Liver (tissue), 9 donors: ENCODE results near the gene ST6GALNAC4. TPM values are rescaled to one million over a fixed set of nuclear protein-coding genes. Genes with fewer than 3 reads are reported as not detected.

Experiments
- DNase-seq: peaks from one replicate; pipeline ENCODE4 v3.0.0-alpha.2; 2017; ENCODE audit warnings: low spot score
- H3K27ac ChIP-seq, 2 donors: one replicate each; pipeline ENCODE4 v1.7.0; 2013; ENCODE audit warnings: inconsistent platforms in 2 of 2, low read length in 2 of 2, control low read depth in 1 of 2, low read depth in 1 of 2, mild to moderate bottlenecking in 1 of 2
- H3K27me3 ChIP-seq, 4 donors: one replicate each; pipeline versions ENCODE4 v1.6.1 to v1.7.0; 2013; ENCODE audit warnings: low read length in 3 of 4, inconsistent platforms in 1 of 4, mild to moderate bottlenecking in 1 of 4, moderate library complexity in 1 of 4; ENCODE audit not compliant: control insufficient read depth in 4 of 4, insufficient read depth in 4 of 4
- H3K36me3 ChIP-seq, 4 donors: one replicate each; pipeline versions ENCODE4 v1.6.1 to v1.7.0; 2013; ENCODE audit warnings: low read length in 3 of 4, mild to moderate bottlenecking in 3 of 4, low read depth in 1 of 4, moderate library complexity in 1 of 4; ENCODE audit not compliant: control insufficient read depth in 4 of 4, insufficient read depth in 3 of 4
- H3K4me1 ChIP-seq, 4 donors: one replicate each; pipeline versions ENCODE4 v1.6.1 to v1.7.0; 2013; ENCODE audit warnings: low read length in 3 of 4, mild to moderate bottlenecking in 3 of 4, moderate library complexity in 1 of 4; ENCODE audit not compliant: control insufficient read depth in 4 of 4, insufficient read depth in 4 of 4
- H3K4me3 ChIP-seq, 3 donors: one replicate each; pipeline versions ENCODE4 v1.6.1 to v1.7.0; 2013; ENCODE audit warnings: low read length in 3 of 3, control low read depth in 1 of 3, low read depth in 1 of 3, mild to moderate bottlenecking in 1 of 3
- H3K9ac ChIP-seq, 2 donors: one replicate each; pipeline ENCODE4 v1.7.0; 2013; ENCODE audit warnings: low read length in 2 of 2, mild to moderate bottlenecking in 2 of 2, moderate library complexity in 2 of 2, control low read depth in 1 of 2, low read depth in 1 of 2
- H3K9me3 ChIP-seq, 4 donors: one replicate each; pipeline versions ENCODE4 v1.6.1 to v1.7.0; 2013; ENCODE audit warnings: low read length in 3 of 4; ENCODE audit not compliant: control insufficient read depth in 4 of 4
- FOXA1 ChIP-seq: IDR thresholded peaks from 2 replicates; pipeline ENCODE4 v1.6.1; 2016; ENCODE audit warnings: antibody characterized with exemption
- FOXA2 ChIP-seq: IDR thresholded peaks from 2 replicates; pipeline ENCODE4 v1.6.1; 2016; ENCODE audit warnings: antibody characterized with exemption
- GABPA ChIP-seq, 2 donors: IDR thresholded peaks in 1 of 2; conservative IDR thresholded peaks in 1 of 2; 2 replicates each; pipeline ENCODE4 v1.6.1; 2016; ENCODE audit warnings: antibody characterized with exemption in 2 of 2, mild to moderate bottlenecking in 1 of 2, moderate library complexity in 1 of 2
- HNF4A ChIP-seq, 2 donors: conservative IDR thresholded peaks; 2 replicates each; pipeline ENCODE4 v1.6.1; 2016; ENCODE audit warnings: antibody characterized with exemption in 2 of 2, mild to moderate bottlenecking in 2 of 2
- HNF4G ChIP-seq: IDR thresholded peaks from 2 replicates; pipeline ENCODE4 v1.6.1; 2016; ENCODE audit warnings: antibody characterized with exemption
- NR2F2 ChIP-seq: IDR thresholded peaks from 2 replicates; pipeline ENCODE4 v1.6.1; 2016; ENCODE audit warnings: antibody characterized with exemption
- REST ChIP-seq: IDR thresholded peaks from 2 replicates; pipeline ENCODE4 v1.6.1; 2016; ENCODE audit warnings: antibody characterized with exemption, mild to moderate bottlenecking
- RXRA ChIP-seq, 2 donors: IDR thresholded peaks; 2 replicates each; pipeline ENCODE4 v1.6.1; 2017 to 2018; ENCODE audit warnings: antibody characterized with exemption in 2 of 2, mild to moderate bottlenecking in 1 of 2
- TAF1 ChIP-seq: conservative IDR thresholded peaks from 2 replicates; pipeline ENCODE4 v1.6.1; 2016; ENCODE audit warnings: antibody characterized with exemption, mild to moderate bottlenecking
- YY1 ChIP-seq: IDR thresholded peaks from 2 replicates; pipeline ENCODE4 v1.6.1; 2016; ENCODE audit warnings: antibody characterized with exemption, mild to moderate bottlenecking
- ZBTB33 ChIP-seq: IDR thresholded peaks from 2 replicates; pipeline ENCODE4 v1.6.1; 2016; ENCODE audit warnings: antibody characterized with exemption
- WGBS: extraction: QIAGEN DNeasy Blood & Tissue Kit; methylation state at CpG from one replicate; pipeline ENCODE4 v1.1.7; 2013; 5-methylcytosine and 5-hydroxymethylcytosine counted together
- polyA plus RNA-seq, 2 donors: library from polyadenylated mRNA; stranded (reverse) in 1 of 2; unstranded in 1 of 2; fragments of 200-250 nt in 1 of 2; fragments of >200 nt in 1 of 2; fragmentation: Nextera tagmentation in 1 of 2; extraction: Ambion mirVana in 1 of 2; gene quantifications; one replicate each; pipeline versions ENCODE4 v1.2.1 to v1.2.3, GENCODE V29; 2013 to 2015
- total RNA-seq, 2 donors: library from RNA; depleted of rRNA; stranded (reverse); fragments of >200 nt; gene quantifications; one replicate each; pipeline ENCODE4 v1.2.3, GENCODE V29; 2014
- donor health status: healthy.
- donor health status: healthy.
- donor health status: healthy.
- donor health status: healthy.
- donor health status: healthy.

The ST6GALNAC4 gene
- total and polyA plus RNA-seq, 4 donors: 2.5 to 83.7 (median 7.5) TPM

GRCh38 chr9:127940593-127940992 is 23.8 kb upstream of the ST6GALNAC4 start (continued):
- no peak for TF ChIP-seq REST

DNA sequence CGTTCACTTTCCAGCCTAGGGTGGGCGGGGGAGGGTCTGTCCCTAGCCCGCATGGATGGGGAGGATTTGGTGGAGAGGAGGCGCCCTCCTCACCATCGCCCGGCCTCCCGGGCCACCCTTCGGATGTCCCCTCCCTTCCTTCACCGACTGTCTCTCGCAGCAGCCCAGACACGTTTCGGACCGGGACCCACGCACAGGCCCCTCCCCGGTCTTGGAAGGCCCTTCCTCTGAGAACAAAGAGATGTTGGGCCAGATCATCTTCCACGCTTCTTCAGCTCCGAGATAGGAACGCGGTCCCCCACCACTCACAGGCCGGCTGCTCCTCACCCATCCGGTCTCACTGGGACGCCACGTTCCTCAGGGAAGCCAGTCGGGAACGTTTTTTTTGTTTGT is 21.5 kb upstream of the ST6GALNAC4 start:
- peak overlapping the region; percentile 10 to 21 for H3K27ac ChIP-seq
- H3K27me3 ChIP-seq: no peaks in the 10 kb centered on the region
- no peak for TF ChIP-seq FOXA2
- no peak for TF ChIP-seq RXRA (IDR thresholded peaks at IDR 0.05)
- WGBS: 26% methylated on average over 25 of the region's 25 CpGs
- H3K36me3 ChIP-seq: peaks cover 4 to 11% (median 8%) of the 10 kb centered on the region in 4 donors
- DNase-seq: no peak
- H3K9me3 ChIP-seq: no peaks in the 10 kb centered on the region
- peaks cover 0 to 22% (median 15%) of the 10 kb centered on the region in 4 donors for H3K4me1 ChIP-seq
- peak overlapping the region in 2 of 3 donors; percentile 75 to 84 for H3K4me3 ChIP-seq
- H3K9ac ChIP-seq: no peak overlapping the region

DNA sequence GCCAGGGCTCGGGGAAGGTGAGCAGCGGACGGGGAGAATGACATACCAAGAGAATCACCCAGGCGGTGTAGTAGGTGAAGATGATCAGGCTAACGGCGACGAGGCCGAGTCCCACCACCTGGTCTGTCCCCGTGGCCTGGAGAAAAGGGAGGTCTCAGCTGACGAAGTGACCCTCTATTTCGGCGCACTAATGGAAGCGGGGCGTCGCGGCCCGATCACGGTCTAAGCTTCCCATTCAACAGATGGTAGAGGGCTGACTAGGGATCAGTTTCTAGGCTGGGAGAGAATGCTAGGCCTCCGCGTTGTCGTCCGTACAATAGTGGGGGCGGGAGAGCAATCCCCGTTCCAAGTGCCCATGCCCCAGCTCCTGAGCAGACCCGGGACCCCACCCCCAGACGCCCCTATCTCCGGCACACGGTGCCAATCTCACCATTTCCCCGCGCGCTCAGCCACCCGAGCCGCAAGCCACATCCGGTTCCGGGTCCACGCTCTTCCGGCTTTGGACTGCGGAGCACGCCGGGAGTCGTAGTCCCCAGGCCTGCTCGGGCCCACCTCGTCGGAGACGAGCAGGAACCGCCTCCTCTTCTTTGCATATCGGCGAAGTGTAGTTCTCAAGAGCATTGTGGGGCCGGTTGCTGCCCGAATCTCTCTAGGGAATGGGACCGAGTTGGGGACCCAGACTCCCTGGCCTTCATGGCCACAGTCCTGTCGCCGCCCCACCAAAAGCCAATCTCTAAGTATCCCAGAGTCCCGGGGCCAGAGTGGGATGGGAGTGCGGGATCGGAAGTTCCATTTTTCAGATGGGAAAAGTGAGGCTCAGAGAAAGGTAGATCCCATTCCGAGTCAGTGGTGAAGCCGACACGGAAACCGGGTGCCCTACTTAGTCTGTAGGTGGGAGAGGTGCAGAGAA is 20.8 kb upstream of the ST6GALNAC4 start, which contains the start of gene DPM2:
TSS of gene DPM2 (minus strand) at position 467 of the 910 bp plus-strand sequence. CDS start at position 433, 34 bp downstream.
- Histone ChIP-seq H3K9ac (peak within 1 kb of the TSS; percentile 33 to 45), H3K36me3 (peaks cover 0 to 8% (median 2%) of the 10 kb centered on the region in 4 donors), H3K9me3 (no peaks in the 10 kb centered on the region), H3K27me3 (no peaks in the 10 kb centered on the region), H3K4me1 (peaks cover 0 to 22% (median 15%) of the 10 kb centered on the region in 4 donors), H3K27ac (peak within 1 kb of the TSS; percentile 10 to 21), H3K4me3 (peak within 1 kb of the TSS; percentile 75 to 84 (median 75))
- DNase-seq: peak; percentile 87
- 4% methylated on average over 60 of the region's 60 CpGs for WGBS
- TF ChIP-seq FOXA1 (no peak), ZBTB33 (no peak), YY1 (peak; percentile 29), GABPA (IDR thresholded peaks at IDR 0.05 in 1 of 2, conservative IDR thresholded peaks at IDR 0.05 in 1 of 2) (peak; percentile 92 to 97), TAF1 (no peak), RXRA (IDR thresholded peaks at IDR 0.05) (peak in 1 of 2 donors; percentile 8), HNF4A (conservative IDR thresholded peaks at IDR 0.05) (no peak), HNF4G (no peak), NR2F2 (no peak)
